Measurements from ENCODE around the gene SMYD5. TPM values are rescaled to one million over a fixed set of nuclear protein-coding genes. Genes with fewer than 3 reads are reported as not detected.
"Not testable (repeated sequence)": the region's sequence is repeated elsewhere in the genome, so short reads cannot be mapped to it uniquely, and the experiment has no call there.

SMYD5 gene
- total RNA-seq, 3 donors from 2014 or later, result 10.5 to 20.0 (median 16.0) TPM

DNA sequence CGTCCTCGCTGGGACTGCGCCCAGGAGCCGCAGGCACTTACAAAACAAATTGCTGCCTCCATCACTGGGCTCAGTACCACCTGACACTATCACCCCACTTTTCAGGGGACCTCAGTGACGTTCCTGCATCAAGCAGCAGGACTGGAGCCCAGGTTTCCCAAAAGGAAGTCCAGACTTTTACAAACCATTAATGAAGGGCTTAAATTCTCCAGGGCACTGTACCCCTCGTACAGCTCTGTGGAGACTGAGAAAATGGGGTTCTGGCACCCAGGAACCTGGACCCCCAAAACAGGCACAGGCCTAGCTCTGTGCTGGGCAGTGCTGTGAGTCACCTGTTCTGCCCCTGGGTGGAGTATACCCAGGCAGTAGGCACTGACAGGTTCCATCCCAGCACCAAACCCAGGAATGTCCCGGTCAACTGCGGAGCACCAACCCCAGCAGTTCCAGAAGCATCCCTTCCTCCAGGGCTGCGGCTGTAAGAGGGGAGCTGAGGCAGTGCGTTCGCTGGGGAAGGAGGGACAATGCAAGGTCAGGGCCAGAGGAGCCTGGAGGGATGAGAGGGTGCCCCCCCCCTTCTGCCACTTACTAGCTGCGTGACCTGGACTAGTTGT, 36.3 kb upstream of the SMYD5 start:
- intact Hi-C loops (cut with DNase I, micrococcal nuclease), result loop anchor here in 1 of 2 donors (10.0 kb wide), 1 partner anchor 283 kb away; no protein-coding TSS in a partner anchor
- no peak for TF ChIP-seq CTCF (IDR thresholded peaks at IDR 0.05)
- Histone ChIP-seq H3K36me3 (ENCODE audit: low read depth) (no peaks in the 10 kb centered on the region), H3K4me3 (no peak overlapping the region), H3K4me1 (ENCODE audit: low read depth) (peaks cover 16% of the 10 kb centered on the region), H3K9me3 (no peaks in the 10 kb centered on the region)
- peak; percentile 9 for ATAC-seq
- DNase-seq, result no peak

- no peaks in the 10 kb centered on the region for H3K9me3 ChIP-seq
- DNase-seq, result no peak
- no peaks in the 10 kb centered on the region for H3K4me1 ChIP-seq (ENCODE audit: low read depth)
- no peaks in the 10 kb centered on the region for H3K36me3 ChIP-seq (ENCODE audit: low read depth)
- intact Hi-C loops (cut with DNase I, micrococcal nuclease), result no loop called here
- TF ChIP-seq CTCF (IDR thresholded peaks at IDR 0.05), result no peak
- ATAC-seq, result no peak
- H3K4me3 ChIP-seq, result no peak overlapping the region
Observed at GRCh38 chr2:73185965-73186364, 28.1 kb upstream of the SMYD5 start.

DNA sequence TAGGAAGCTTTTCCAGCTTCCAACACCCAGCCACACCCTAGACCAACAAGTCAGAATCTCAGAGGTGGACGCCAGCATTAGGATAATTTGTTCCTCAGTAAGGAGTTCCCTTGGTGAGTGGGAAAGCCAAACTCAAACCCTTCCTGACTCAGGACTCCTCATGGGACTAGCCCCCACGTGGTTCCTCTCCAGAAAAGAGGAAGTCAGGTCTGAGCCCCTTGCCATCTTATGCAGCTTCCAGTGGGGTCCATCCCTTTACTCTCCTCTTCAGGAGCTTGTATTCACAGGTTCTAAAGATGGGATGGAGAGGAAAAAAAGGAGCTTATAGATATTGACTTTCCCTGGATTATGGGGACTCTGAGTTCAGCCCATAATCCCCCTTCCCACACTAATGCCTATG, 26.5 kb upstream of the SMYD5 start:
- intact Hi-C loops (cut with DNase I, micrococcal nuclease), result no loop called here
- no peak for ATAC-seq

GRCh38 chr2:73197579-73197978, 16.5 kb upstream of the SMYD5 start:
- no peaks in the 10 kb centered on the region for H3K9me3 ChIP-seq
- no peak for TF ChIP-seq CTCF (IDR thresholded peaks at IDR 0.05)
- DNase-seq, result no peak
- no peak overlapping the region for H3K4me3 ChIP-seq
- no peak for ATAC-seq
- no peaks in the 10 kb centered on the region for H3K36me3 ChIP-seq (ENCODE audit: low read depth)
- intact Hi-C loops (cut with DNase I, micrococcal nuclease), result no loop called here
- peaks cover 7% of the 10 kb centered on the region for H3K4me1 ChIP-seq (ENCODE audit: low read depth)

More for the DNA sequence above, 26.5 kb upstream of the SMYD5 start:
- Histone ChIP-seq H3K4me3 (no peak overlapping the region), H3K9me3 (no peaks in the 10 kb centered on the region), H3K36me3 (ENCODE audit: low read depth) (no peaks in the 10 kb centered on the region), H3K4me1 (ENCODE audit: low read depth) (peaks cover 3% of the 10 kb centered on the region)
- no peak for DNase-seq
- TF ChIP-seq CTCF (IDR thresholded peaks at IDR 0.05), result no peak

DNA sequence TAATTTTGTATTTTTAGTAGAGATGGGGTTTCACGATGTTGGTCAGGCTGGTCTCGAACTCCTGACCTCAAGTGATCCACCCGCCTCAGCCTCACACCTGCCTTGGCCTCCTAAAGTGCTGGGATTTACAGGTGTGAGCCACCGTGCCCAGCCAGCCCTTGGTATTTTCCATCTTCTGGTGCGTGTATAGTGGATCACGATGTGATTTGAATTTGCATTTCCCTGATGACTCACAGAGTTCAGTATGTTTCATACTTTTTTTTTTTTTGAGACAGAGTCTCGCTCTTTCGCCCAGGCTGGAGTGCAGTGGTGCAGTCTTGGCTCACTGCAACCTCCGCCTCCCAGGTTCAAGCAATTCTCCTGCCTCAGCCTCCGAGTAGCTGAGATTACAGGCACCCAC, 13.8 kb upstream of the SMYD5 start:
- peaks cover 14% of the 10 kb centered on the region for H3K4me1 ChIP-seq (ENCODE audit: low read depth)
- intact Hi-C loops (cut with DNase I, micrococcal nuclease); ATAC-seq; H3K4me3 ChIP-seq; H3K9me3 ChIP-seq; H3K36me3 ChIP-seq (ENCODE audit: low read depth); DNase-seq: not testable (repeated sequence)

- no peak for DNase-seq
Observed at GRCh38 chr2:73202156-73203054, 11.6 kb upstream of the SMYD5 start, which contains the start of gene NOTO. Gene NOTO, plus strand, starts transcription at chr2:73202574. Its CDS starts 93 bp downstream, at chr2:73202667.

More at GRCh38 chr2:73202156-73203054, 11.6 kb upstream of the SMYD5 start, which contains the start of gene NOTO:
- Histone ChIP-seq H3K9me3 (no peaks in the 10 kb centered on the region), H3K4me1 (ENCODE audit: low read depth) (peaks cover 14% of the 10 kb centered on the region), H3K36me3 (ENCODE audit: low read depth) (no peaks in the 10 kb centered on the region), H3K4me3 (no peak within 1 kb of the TSS)
- intact Hi-C loops (cut with DNase I, micrococcal nuclease), result no loop called here
- no peak for TF ChIP-seq CTCF (IDR thresholded peaks at IDR 0.05)
- ATAC-seq, result peak; percentile 42
